DMS 273 (cell line): ENCODE data around the gene SLC4A3.

Experiments used
- DNase-seq: peaks from one replicate; lab custom pipeline; 2025; ENCODE audit not compliant: unreplicated experiment; lab: John Stamatoyannopoulos, UW

Gene SLC4A3

DNA sequence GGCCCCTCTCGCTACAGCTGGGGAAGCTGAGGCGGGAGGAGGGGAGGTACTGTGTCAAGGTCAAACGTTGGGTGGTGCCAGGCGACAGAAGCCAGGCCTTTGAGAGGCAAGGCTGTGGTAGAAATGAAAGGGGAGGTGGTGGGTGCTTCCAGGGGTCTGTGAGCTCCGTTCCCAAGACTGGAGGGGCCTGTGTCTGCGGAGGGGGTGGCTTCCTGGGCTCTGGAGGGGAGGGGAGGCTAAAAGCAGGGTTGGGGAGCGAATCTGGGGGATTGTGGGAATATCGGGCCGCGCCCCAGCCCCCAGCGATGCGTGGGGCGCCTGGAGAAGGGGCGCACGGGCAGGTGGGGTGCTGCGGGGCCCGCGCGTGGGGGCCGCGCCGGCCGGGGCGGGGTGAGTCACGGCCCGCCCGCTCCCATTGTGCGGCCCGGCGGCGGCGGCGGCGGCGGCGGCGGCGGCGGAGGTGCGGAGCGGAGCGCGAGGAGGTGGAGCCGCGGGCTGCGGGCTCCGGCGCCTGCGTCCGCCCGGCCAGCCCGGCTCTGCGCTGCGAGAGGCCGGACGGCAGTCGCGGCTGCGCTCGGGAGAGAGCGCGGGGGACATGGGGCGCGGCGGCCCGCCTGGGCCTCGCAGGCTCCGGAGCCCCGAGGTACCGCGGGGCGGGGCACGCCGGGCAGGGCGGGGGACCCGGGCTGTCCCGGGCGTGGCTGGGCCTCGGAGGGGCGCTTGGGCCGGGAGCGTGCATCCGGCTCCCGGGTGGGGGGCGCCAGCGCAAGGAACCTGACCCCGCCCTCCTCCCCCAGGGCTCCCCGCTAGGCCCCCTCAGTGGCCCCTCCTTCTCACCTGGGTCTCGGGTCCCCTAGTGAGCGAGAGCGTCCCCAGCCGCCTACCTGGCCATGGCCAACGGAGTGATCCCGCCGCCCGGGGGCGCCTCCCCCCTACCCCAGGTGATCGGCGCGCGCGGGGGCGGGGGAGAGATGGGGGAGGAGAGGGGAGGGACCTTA is at the start of gene SLC4A3:
Gene SLC4A3, plus strand, starts transcription at position 528 of the 998 bp plus-strand sequence. Its CDS starts 363 bp downstream, at position 891.
- DNase-seq, result peak; percentile 67

DNA sequence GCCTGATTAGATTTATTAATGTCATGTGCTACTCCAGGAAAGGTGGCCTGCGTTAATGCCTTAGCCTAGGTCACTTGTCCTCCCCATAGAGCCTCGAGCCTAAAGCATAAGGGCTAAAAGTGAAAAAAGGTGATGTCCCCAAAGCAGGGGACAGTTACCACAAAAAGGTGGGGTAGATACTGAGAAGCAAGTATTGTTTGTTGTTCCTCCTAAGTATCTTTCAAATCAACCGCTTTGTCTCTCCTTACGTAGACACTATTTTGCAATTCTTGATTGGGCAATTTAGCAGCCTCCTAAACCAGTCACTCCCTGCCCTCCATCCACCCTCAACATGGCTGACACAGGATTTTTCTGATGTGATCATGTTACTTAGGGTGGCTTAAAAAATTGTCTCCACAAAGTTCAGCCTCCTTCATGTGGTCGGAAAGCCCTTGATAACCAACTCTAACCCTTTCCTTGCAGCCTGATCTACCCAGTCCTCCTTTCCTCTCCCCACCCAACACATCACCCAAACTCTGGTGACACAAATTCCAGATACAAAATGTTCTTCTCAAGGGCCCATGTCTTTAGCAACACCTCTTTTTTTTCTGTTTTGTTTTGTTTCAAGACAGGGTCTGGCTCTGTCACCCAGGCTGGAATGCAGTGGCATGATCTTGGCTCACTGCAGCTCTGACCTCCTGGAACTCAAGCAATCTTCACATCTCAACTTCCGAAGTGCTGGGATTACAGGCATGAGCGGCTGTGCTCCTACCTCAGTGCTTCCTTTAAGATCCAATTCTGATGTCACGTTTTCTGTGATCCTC is 48.4 kb upstream of the SLC4A3 start:
- no peak for DNase-seq

DNA sequence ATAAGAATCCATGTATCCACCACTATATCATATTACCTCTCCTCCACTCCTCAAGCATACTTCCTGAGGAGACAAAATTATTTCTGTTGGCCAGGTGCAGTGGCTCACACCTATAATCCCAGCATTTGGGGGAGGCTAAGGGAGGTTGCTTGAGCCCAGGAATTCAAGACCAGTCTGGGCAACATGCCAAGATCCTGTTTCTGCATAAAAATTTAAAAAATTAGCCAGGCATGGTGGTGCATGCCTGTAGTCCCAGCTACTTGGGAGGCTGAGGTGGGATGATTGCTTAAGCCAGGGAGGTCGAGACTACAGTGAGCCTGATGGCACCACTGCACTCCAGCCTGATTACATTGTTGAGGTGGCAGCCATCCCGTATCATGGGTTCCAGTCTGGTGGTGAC is 46.1 kb upstream of the SLC4A3 start:
- DNase-seq, result peak; percentile 13

GRCh38 chr2:219591091-219591490 is 36.3 kb upstream of the SLC4A3 start:
- no peak for DNase-seq

DNA sequence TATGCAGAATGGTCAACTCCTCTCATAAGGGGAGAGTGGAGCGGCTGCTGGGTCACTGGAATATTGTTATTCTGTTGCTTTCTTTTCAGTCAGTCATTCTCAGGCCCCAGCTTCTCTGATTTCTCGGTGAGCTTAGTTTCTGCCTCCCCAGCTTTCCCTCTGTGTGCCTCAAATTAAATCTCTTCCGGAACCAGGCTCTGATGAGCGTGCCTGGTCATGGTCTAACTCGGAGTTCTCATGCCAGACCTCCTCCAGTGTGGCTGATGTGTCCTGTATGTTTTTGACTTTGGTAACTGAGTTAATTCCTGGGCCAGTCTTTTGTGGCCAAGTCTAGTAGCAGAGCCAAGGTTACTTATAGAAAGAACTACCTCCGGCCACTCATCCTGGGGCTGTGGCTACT is 34.7 kb upstream of the SLC4A3 start:
- no peak for DNase-seq

DNA sequence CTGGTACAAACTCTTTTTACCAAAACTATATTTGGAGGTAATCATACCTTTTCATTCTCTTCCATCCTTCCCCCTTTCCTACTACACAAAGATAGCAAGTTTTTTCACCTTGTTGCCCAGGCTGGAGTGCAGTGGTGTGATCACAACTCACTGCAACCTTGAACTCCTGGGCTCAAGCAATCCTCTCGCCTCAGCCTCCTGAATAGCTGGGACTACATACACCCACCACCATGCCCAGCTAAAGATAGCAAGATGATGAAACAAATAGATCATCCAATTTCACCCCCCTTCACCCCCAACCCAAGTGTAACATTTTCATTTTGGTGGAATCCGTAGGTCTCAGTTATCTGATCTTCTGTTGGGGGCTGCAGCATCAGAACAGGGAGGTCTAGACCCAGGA is 34.3 kb upstream of the SLC4A3 start:
- no peak for DNase-seq

- peak; percentile 25 for DNase-seq
Observed at GRCh38 chr2:219595256-219595655, 32.2 kb upstream of the SLC4A3 start.

DNA sequence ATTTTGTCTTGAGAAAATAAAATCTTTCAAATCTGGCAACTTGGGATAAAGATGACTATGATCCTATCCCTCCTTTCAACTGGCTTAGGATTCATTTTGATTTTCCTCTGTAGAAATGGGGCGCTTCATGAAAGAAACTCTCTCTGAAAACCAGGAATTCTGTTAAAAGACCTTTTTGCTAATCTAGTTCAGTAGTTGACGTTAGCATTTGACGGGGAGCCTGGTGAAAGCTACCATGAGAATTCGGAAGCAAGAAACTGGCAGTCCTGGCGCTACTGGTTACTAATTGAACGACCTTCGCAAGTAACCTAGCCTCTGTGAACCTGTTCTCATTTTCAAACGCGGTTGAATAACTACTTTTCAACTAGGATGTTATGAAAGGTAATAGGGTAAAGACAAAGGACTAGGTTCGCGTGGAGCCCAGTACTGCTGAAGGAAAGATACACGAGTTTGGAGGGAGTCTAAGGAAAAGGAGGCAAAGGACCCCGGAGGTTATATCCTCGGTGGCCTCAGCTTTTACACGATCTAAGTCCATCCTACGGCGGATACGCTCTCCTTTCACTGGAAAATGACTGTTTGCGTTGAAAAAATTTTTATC is 30.4 kb upstream of the SLC4A3 start:
- DNase-seq, result no peak

- DNase-seq, result peak; percentile 98
Observed at GRCh38 chr2:219597552-219598307, 29.7 kb upstream of the SLC4A3 start, which contains the start of gene STK11IP. Gene STK11IP, plus strand, starts transcription at chr2:219597857. Its CDS starts 263 bp downstream, at chr2:219598120.

GRCh38 chr2:219598308-219599078 is 28.9 kb upstream of the SLC4A3 start:
- peak; percentile 40 for DNase-seq

- no peak for DNase-seq
Observed at GRCh38 chr2:219603771-219604170, 23.7 kb upstream of the SLC4A3 start.

- DNase-seq, result no peak
Observed at GRCh38 chr2:219605607-219605954, 21.8 kb upstream of the SLC4A3 start.

DNA sequence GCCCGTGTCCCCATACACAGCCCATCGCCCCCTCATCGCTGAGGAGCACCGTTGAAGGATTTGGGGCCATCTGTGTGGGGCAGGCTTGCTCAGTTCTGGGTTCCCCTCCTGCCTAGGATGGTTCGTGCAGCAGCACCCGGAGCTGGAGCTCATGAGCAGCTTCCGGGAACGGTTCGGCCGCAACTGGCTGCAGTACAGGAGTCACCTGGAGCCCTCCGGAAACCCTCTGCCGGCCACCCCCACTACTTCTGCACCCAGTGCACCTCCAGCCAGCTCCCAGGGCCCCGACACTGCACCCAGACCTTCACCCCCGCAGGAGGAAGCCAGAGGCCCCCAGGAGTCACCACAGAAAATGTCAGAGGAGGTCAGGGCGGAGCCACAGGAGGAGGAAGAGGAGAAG is 19.5 kb upstream of the SLC4A3 start:
- no peak for DNase-seq

DNA sequence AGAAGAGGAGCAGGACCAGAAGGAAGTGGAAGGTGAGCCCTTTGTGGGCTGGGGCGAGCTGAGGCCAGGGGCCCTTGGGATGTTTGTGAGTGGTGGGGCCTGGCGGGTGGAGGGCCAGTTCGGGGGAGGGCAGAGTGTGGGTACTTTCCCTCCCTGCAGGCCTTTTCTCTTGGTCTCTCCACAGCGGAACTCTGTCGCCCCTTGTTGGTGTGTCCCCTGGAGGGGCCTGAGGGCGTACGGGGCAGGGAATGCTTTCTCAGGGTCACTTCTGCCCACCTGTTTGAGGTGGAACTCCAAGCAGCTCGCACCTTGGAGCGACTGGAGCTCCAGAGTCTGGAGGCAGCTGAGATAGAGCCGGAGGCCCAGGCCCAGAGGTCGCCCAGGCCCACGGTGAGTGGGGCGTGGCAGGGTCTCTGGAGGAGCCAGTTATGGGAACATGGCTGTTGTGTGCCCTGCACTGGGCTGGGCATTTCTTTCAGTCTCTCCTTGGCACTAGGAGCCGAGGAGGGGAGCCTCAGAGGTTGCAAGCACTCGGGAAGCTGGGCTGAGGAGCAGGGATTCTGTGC is 18.9 kb upstream of the SLC4A3 start:
- no peak for DNase-seq

DNA sequence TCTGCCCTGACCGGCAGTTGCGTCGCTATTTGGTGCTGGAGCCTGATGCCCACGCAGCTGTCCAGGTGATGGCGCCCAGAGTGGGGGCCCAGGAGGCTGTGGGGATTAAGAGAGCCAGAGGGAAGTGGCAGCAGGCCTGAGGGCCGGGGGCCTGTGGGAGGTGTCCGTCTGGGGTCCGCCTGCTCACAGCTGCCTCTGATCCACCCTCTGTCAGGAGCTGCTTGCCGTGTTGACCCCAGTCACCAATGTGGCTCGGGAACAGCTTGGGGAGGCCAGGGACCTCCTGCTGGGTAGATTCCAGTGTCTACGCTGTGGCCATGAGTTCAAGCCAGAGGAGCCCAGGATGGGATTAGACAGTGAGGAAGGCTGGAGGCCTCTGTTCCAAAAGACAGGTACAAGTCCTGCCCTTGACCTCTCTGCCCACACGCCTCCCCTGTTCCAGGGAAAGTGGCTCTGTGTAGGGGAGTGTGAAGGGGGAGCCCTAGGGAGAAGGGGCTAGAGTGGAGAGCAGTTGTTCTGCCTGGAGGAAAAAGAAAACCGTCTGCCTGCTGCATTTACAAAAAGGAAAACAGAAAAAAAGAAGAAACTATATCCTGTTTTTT is 18.2 kb upstream of the SLC4A3 start:
- DNase-seq, result no peak

DNA sequence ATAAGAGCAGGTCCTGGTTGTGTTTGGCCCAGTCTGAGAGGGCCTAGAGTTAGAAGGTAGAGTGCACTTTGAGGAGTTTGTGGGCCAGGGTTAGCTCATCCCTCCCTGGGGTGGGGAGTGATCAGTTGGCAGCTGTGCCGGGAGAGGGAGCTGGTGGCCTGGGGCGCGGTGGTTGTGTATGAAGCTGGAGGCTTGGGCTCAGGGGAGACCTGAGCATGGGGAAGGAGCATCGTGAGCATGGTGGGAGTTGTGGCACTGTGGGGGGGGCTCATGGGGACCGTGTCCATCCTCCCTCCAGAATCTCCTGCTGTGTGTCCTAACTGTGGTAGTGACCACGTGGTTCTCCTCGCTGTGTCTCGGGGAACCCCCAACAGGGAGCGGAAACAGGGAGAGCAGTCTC is 16.1 kb upstream of the SLC4A3 start:
- no peak for DNase-seq

GRCh38 chr2:219611866-219612576 is 15.4 kb upstream of the SLC4A3 start:
- no peak for DNase-seq

- DNase-seq, result no peak
Observed at GRCh38 chr2:219612577-219613286, 14.7 kb upstream of the SLC4A3 start.
